Glomerular visceral epithelial cell (primary cell): ENCODE measurements around the gene DEFB124.
"Not testable (repeated sequence)": the region's sequence is repeated elsewhere in the genome, so short reads cannot be mapped to it uniquely, and the experiment has no call there.

Source experiments
- DNase-seq: peaks from one replicate; pipeline ENCODE4 v3.0.0-alpha.2; 2016; ENCODE audit errors: extremely low spot score

The DEFB124 gene

DNA sequence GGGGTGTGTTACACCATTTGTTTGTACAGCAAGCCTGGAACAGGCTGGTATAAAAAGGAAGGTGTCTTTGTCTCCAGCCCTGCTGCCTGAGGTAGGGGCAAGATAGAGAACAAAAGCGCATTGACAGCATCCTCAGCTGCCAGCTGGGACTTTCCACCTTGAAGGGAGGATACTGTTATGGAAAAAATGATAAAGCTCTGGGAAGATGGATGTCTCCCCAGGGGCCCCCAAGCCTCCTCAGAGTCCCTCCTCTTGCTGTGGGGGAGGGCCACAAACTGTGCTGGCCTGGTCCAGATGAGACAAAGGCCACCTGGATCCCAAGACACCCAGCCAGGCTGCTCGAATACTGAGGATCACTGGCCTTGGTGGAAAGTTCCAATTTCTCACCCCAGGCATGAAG lies 13.2 kb upstream of the DEFB124 start:
- no peak for DNase-seq

DNA sequence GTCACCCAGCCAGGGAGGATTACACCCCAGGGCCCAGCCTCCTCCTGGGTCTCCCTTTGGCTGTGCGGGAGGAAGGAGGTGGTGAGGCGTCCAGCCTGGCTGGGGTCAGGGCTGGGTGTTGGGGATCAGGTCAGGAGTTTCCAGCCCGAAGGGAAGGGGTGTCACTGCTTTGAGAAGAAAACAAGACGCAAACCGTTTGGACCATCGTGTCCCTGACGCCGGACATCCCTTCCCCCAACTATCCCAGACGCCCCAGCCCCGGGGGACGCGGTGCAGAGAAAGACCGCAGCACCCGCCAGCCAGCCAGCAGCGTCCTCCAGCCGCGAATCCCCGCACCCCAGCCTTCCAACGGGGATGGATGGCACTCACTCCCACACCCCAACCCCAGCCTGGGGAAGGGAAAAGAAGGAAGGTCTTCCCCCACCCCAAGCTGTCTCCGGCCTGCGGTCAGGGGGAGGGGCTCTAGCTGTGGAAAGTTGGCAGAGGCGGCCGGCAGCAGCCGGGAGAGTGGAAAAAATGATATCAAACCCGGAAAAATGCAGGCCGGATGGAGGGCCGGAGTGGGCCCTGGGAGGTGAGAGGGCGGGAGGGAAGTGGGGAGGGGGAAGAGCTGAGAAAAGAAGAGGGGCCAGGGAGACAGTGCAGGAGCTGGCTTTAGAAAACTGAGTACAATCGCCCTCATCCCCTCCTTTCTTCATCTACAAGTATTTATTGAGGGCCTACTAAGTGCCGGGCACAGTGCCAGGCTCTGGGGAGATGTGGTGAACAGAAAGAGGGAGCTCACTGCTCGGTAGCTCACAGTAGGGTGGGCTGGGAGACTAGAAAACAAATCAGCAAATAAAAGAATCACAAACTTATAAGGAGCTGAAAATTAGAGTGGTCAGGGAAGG lies 10.8 kb upstream of the DEFB124 start:
- peak; percentile 35 for DNase-seq

DNA sequence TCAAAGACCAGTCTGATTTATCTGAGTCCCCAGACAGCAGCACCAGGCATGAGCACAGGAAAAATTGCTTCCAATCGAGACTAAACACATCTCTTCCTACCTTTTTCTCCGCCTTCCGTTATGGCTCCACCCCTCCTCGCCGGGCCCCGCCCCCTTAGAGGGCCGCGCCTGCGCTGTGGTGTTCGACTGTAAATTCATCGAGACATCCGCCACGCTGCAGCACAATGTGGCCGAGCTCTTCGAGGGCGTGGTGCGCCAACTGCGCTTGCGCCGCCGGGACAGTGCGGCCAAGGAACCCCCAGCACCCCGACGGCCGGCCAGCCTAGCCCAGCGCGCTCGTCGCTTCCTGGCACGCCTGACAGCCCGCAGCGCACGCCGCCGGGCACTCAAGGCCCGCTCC lies 9.1 kb upstream of the DEFB124 start:
- no peak for DNase-seq

DNA sequence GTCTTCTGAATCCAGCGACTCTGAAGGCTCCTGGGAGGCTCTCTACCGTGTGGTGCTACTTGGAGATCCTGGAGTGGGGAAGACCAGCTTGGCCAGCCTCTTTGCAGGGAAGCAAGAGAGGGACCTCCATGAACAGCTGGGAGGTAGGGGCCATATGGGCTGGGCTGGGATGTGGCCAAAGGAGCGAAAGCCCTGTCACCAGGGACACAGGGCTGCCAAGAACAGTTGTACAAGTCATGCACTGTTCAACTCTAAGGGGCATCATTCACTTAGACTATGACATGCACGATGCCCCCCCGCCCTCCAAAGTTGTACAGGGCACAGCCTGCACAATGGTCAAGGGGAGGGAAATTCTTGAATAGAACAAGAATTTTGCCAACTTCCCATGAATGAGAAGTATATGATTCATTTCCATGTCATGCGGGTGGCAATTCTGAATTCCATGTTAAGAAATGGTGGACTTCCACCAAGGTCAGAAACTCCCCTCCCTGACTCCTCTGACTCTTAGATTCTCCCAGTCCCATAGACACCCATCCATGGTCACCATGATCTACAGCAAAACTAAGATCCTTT lies 1.8 kb upstream of the DEFB124 start:
- DNase-seq: no peak

DNA sequence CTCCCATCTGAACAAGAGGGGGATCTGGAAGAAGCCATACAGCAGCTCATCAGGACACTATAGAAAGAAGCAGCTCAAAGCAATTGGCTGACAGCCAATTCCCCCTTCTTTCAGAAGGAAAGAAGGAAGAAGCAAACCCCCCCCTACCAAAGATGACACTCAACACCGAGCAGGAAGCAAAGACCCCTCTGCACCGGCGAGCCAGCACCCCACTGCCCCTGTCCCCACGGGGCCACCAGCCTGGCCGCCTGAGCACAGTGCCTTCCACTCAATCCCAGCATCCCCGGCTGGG lies 1.3 kb upstream of the DEFB124 start:
- no peak for DNase-seq

DNA sequence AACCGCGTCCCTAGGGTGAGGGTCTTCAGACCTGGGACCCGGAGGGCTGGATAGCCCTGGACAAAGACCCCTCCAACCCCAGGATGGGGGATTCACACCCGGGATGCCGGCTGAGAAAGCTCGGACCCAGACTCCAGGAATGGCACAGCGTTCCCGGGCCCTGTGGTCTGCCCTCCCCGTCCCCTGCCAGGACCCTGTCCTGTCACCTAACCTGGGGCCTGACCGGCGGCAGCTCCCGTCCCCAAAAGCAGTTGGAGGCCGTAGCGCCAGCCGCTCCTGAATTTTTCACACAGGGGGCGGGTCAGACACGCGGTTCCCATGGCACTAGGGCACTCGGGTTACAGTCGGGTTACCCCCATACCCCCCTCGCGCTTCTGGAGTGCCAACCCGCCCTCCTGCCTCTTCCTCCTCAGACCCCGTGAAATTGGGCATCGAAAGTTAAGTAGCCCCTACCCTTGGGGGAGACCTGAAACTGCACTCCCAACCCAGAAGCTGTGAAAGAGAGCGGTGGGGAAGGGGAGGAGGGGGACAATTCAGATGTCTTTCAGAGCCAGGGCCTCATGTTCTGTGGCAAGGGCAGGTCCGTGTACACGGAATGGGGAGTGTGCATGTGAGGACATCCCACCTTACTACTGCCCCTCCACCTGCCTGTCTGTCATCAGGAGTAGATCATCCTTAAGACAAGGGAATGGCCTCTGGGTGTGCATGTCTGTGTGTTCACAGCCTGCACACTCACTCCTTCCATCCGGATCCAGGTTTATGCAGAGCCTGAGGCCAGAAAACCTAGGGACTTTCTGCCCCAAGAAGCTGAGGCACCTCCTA lies 756 bp upstream of the DEFB124 start:
- no peak for DNase-seq

DNA sequence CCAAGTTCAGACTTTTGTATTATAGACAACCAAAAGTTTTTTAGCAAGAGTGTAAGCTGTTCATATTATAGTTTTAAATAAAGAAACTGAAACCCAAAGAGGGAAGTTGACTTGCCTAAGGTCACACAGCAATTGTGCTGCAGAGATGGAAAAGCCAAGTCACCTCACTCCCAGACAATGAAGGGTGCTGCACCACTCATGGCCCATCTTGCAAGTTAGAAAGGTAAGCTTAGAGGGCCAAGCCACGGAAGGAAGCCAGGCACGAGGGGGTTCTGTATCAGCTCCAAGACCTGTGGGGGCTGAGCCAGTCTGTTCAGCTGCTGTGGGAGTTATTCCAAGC lies 860 bp downstream of the DEFB124 start:
- DNase-seq: no peak

DNA sequence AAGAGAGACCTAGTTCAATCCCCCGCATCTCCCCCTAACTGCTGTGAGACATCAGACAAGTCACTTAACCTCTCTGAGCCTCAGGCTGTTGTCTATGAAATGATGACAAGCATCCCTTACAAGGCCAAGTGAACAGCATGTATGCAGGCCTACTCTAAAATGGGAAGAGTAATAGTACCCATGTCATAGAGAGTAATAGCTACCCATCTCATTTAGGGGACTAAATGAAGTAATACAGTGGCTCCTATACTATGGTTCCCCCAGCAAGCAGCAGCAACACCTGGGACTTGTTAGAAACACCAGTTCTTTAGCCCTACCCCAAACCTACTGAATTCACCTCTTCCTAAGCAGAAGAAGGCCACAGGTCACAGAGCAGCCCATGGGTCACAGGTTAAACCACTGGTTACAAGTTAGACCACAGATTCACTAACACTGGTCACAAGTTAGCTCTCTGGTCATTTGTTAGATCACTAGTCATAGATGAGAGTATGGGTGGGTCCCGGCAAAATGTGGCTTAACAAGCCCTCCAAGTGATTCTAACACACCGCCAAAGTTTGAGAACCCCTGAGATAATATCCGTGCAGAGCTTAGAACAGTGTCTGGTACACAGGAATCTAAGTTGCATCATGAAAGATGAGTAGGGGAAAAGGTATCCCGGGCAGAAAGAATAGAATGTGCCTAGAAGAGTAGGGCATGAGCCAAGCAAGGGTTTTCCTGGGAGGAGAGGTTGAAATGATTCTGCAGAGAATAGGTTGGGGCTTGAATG lies 1.4 kb downstream of the DEFB124 start:
- DNase-seq: no peak

DNA sequence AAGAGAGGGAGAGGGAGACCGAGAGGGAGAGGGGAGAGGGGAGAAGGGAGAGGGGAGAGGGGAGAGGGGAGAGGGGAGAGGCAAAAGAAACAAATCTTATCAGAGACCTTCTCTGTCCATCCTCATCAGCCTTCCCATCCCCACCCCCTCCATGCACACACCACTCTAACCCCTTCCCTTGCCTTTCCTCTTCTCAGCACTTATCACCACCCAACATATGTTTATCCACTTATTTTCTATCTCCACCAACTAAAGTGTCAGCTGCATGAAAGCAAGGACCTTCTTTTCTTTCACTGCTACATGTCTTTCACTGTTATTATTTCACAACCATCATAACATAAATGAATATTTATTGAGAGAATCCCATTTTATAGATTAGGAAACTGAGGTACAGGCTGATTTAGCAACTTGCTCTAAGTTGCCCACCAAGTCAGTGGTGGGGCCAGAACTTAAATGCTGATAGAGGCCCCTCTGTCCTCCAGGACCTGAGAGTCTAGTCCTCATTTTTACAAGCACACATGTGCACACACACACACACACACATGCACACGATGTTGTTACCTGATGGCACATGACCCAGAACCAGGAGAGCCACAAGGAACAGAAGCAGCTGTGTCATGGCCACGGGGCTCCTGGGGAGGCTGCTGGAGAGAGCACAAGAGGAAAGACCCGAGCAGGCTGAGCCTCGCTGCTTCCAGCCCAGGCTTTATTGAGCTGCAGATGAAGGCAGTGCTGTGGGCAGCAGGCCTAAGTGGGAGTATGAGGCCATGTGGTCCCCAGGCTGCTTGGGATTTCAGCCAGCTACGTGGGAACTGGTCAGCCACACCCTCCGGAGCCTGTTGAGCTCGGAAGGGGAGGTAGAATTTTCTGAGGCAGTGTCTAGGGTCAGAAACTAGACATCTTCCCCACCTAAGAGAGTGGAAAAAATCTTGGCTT lies 2.3 kb downstream of the DEFB124 start:
- DNase-seq: no peak

DNA sequence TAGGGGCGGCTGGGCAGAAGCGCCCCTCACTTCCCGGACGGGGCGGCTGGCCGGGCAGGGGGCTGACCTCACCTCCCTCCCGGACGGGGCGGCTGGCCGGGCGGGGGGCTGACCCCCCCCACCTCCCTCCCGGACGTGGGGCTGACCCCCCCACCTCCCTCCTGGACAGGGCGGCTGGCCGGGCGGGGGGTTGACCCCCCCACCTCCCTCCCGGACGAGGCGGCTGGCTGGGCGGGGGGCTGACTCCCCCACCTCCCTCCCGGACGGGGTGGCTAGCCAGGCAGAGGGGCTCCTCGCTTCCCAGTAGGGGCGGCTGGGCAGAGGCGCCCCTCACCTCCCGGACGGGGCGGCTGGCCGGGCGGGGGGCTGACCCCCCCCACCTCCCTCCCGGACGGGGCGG lies 4.0 kb downstream of the DEFB124 start:
- not testable (repeated sequence) for DNase-seq

DNA sequence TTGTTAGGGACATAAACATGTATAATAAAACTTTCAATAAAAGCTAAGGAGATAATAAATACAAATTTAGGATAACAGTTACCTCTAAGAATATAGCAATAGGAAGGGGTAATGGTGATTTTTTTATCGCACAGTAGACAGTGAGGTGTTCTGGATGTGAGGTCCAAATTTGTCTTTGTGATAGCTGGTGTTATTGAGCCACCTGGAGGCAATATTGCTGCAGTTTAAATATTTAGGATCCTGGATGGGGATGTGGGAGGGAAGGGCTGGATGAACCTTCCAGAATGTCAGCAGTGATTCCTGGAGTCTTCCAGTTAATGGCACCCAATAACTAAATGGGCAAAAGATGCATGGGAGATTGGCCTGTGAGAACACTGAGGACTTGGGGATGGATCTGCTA lies 20.6 kb downstream of the DEFB124 start:
- DNase-seq: no peak

DNA sequence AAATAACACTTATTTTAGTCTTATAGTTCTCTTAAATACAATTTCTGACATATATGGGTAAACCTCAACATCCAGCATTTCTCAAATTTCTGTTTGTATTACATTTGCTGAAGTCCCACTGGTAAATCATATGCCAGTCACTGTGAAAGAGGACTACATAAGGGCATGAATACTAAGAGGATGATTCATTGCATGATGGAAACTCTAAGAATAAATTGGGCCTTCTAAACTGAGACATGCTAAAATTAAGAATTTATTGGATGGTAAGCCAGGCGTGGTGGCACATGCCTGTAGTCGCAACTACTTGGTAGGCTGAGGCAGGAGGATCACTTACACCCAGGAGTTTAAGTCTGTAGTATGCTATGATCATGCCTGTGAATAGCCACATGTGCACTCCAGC lies 22.4 kb downstream of the DEFB124 start:
- no peak for DNase-seq

DNA sequence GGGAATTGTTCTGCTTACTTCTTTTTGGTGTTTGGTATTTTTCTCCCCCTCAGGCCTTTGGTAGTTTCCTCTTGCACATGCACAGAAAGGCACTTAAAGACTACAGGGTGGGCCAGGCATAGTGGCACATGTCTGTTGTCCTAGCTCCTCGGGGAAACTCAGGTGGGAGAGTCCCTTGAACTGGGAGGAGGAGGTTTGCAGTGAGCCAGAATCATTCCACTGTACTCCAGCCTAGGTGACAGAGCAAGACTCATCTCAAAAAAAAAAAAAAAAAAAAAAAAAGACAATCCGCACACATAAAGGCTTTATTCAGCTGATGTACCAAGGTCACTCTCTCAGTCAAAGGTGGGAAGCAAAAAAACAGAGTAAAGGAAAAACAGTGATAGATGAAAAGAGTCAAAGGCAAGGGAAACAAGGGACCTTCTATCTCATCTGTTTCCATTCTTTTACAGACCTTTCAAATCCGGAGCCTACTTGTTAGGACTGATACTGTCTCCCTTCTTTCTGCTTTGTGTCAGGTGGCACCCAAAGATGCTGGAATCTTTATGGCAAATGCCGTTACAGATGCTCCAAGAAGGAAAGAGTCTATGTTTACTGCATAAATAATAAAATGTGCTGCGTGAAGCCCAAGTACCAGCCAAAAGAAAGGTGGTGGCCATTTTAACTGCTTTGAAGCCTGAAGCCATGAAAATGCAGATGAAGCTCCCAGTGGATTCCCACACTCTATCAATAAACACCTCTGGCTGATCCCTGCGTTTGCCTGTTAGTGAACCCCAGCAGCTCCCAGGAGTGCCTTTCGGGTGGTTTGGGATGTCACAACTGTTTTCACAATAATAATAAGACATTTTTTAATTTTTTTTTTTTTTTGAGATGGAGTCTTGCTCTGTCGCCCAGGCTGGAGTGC lies 25.2 kb downstream of the DEFB124 start:
- DNase-seq: no peak

DNA sequence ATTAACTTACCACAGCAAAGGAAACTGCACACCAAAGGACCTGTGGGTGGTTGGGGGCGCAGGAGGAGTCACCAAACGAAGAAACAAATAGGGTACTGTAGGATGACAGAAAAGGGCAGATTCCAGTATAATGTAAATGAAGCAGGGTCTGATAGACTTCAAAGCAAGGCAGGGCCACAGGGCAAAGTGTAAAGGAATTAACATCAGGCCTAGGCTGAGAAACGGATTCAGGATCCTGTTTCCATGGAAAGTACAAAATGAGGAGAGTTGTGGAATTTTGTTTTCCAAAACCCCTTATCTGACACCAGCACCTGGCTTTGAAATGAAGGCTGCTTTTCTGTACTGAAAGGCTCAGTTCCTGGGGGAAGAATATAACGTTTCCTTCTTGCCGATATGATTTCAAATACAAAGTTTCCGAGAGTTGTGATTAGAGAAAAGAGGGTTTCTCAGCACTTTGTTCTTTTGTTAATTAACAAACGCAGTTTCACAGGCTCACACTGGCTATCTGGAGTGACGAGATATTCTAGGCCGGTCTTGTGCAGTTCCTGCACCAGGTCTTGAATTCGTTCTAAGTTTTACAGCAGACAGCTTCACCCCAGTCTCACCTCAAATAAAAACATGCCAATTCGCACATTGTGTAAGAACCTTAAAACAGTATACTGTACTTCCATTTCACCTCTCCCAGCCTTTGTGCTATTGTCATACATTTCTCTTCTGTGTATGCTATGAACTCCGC lies 28.7 kb downstream of the DEFB124 start:
- DNase-seq: no peak

DNA sequence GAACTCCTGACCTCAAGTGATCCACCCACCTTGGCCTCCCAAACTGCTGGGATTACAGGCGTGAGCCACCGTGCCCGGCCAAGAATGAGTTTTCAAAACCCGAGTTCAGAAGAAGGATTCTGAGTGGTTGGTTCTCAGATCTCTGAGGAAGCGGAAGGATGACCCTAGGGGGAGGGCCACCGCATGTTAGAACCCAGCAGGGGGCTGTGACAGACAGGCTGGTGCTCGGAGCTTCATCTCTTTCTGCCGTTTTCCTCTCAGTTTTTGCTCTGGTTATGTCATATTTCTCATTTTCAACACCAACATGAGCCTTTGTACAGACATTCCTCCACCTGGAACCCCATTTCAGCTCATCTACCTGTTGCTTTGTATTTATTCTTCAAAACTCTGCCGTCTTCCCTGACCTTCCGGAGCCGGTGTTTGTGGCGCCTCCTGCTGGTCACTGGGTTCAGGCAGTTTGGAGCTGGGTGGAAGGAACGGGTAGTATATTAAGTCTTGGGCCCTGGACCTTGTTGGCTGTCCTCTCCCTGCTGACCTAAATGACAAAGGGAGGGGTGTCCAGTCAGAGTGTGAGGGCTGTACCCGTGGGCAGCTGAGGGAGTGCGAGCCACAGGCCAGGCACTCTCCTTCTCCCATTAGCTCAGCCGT lies 34.8 kb downstream of the DEFB124 start, which contains the start of gene DEFB123:
Gene DEFB123 (plus strand): TSS at position 621 of the 648 bp plus-strand sequence. CDS start 67 bp downstream, outside the sequence.
- no peak for DNase-seq

DNA sequence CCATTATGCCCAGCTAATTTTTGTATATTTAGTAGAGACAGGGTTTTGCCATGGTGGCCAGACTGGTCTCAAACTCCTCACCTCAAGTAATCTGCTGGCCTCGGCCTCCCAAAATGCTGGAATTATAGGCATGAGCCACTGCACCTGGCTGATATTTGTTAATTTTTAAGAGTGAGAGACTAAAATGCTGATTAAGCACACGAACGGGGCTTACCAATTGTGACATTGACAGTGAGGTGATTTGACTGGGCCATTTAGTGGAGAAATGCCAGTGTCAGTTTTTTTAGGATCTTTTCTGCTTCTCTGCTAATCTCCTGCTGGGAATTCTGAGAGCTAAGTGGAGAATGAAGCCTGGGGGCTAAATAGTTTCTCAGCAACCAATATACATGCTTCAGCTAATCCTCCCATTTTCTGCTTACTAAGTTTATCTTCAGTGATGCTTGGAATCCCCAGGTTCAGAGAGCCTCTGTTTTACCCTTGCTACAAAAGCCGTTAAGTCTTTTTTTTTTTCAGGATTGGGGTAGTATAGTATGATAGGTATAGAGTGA lies 44.3 kb downstream of the DEFB124 start:
- no peak for DNase-seq

DNA sequence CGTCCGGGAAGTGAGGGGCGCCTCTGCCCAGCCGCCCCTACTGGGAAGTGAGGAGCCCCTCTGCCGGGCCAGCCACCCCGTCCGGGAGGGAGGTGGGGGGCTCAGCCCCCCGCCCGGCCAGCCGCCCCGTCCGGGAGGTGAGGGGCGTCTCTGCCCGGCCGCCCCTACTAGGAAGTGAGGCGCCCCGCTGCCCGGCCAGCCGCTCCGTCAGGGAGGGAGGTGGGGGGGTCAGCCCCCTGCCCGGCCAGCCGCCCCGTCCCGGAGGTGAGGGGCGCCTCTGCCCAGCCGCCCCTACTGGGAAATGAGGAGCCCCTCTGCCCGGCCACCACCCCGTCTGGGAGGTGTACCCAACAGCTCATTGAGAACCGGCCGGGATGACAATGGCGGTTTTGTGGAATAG lies 47.4 kb downstream of the DEFB124 start:
- DNase-seq: not testable (repeated sequence)

DNA sequence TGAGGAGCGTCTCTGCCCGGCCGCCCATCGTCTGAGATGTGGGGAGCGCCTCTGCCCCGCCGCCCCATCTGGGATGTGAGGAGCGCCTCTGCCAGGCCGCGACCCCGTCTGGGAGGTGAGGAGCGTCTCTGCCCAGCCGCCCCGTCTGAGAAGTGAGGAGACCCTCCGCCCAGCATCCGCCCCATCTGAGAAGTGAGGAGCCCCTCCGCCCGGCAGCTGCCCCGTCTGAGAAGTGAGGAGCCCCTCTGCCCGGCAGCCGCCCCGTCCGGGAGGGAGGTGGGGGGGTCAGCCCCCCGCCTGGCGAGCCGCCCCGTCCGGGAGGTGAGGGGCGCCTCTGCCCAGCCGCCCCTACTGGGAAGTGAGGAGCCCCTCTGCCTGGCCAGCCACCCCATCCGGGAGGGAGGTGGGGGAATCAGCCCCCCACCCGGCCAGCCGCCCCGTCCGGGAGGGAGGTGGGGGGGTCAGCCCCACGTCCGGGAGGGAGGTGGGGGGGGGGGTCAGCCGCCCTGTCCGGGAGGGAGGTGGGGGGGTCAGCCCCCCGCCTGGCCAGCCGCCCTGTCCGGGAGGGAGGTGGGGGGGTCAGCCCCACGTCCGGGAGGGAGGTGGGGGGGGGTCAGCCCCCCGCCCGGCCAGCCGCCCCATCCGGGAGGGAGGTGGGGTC lies 47.9 kb downstream of the DEFB124 start:
- DNase-seq: not testable (repeated sequence)
